Activated CD8-positive, alpha-beta memory T cell treated with anti-CD3 and anti-CD28 coated beads for 36 hours (primary cell): ENCODE results near the gene ERC2. TPM values are rescaled to one million over a fixed set of nuclear protein-coding genes. Genes with fewer than 3 reads are reported as not detected.

Experiments
- CTCF ChIA-PET: fragments of 350-600 bp; sonication (Branson Sonifier 250); formaldehyde crosslinking; loops from one replicate; lab custom pipeline; 2021; ENCODE audit warnings: antibody characterized with exemption; lab: Charles Lee
- POLR2A ChIA-PET: fragments of 350-600 bp; sonication (Branson Sonifier 250); formaldehyde crosslinking; loops from one replicate; lab custom pipeline; 2021; ENCODE audit warnings: antibody characterized with exemption; lab: Charles Lee
- total RNA-seq, 2 experiments: library from RNA; stranded (reverse); gene quantifications; one replicate each; pipeline ENCODE4 v1.2.3, GENCODE V29; 2021

The ERC2 gene
- total RNA-seq, 2 experiments from 2014 or later: not detected

DNA sequence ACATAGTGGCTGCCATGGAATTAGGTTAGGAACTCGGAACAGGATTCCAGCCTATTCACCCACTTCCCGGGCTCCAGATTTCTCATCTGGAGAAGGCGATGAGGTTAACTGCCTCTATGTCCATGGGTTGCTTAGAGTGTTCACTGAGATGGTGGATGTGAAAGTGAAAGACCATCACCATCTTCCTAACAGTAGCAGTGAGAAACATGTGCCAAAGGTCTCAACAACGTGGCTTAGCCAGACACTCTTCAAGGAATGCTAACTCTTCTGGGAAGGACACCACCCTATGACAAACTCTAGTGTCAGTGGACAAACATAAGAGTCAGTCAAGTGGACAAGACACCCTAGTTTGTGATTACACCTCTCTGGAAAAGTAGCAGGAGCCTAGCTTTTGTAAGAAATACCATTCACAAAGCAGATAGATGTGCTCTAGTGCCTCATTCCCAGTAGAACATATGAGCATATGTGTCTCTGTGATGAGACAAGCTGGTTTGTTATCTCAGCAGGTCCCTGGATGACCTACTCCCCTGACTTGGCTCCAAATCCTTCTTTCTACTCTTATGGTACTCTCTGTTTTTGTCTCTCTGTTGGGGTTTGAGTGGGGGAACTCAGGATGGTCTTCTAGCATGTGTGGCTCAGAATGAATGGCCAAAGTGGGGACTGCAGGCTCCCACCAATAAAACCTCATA, 770.9 kb downstream of the ERC2 start:
- POLR2A ChIA-PET: no interaction called here

DNA sequence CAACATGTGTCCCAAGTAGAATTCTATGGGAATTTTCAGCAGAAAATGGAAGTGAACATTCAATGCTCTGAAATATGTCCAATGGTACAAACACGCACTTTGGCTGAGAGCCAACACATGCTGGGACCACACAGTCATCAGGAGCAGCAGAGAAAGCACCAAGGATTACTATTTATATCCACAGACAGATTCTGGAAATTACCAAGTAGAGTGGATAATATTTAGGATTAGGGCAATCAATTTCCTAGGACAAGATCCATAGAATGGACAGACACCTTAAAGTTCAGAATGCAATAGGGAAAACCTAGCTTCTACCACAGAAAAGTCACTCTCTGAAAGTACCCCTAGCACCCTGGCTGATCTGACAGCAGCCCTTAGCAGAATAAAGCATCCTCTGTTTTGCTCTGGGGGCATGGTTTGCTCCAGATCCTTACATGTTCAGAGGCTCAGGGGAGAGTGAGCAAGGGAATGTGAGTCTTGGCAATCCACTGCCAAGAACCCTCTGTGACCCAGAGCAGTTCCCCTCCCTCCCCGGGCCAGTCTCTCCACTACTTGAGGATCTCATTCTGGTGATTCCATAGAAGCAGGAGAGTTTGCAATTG, 775.2 kb downstream of the ERC2 start:
- CTCF ChIA-PET: no interaction called here
- POLR2A ChIA-PET: no interaction called here

More for the DNA sequence above, 770.9 kb downstream of the ERC2 start:
- CTCF ChIA-PET: no interaction called here

GRCh38 chr3:55692295-55692956, 775.8 kb downstream of the ERC2 start:
- ChIA-PET CTCF (no interaction called here), POLR2A (no interaction called here)

- ChIA-PET POLR2A (no interaction called here), CTCF (no interaction called here)
Measured at GRCh38 chr3:55691141-55691540, 777.1 kb downstream of the ERC2 start.

GRCh38 chr3:55690726-55691125, 777.5 kb downstream of the ERC2 start:
- ChIA-PET CTCF (no interaction called here), POLR2A (no interaction called here)

- ChIA-PET CTCF (no interaction called here), POLR2A (no interaction called here)
Measured at GRCh38 chr3:55690177-55690576, 778.1 kb downstream of the ERC2 start.

GRCh38 chr3:55688154-55688553, 780.1 kb downstream of the ERC2 start:
- CTCF ChIA-PET: no interaction called here
- POLR2A ChIA-PET: no interaction called here

DNA sequence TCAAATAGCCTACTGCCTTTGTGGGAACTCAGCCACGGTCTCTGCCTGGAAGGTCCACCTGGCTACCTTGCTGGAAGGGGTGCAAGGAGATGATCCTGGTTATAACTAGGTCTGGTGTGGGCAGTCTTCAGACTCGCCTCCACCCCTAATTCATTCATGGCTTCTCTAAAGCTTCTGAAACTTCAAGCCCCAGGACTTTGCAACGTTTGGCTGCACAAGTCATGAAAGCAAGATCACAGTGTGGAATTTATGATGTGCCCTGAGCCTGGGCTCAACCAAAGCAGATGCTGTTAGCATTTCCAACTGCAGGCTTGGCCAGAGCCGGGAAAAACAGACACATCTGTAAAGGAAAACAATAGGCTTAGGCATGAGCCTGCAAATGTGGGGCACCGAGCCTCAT, 780.7 kb downstream of the ERC2 start:
- ChIA-PET CTCF (no interaction called here), POLR2A (no interaction called here)

DNA sequence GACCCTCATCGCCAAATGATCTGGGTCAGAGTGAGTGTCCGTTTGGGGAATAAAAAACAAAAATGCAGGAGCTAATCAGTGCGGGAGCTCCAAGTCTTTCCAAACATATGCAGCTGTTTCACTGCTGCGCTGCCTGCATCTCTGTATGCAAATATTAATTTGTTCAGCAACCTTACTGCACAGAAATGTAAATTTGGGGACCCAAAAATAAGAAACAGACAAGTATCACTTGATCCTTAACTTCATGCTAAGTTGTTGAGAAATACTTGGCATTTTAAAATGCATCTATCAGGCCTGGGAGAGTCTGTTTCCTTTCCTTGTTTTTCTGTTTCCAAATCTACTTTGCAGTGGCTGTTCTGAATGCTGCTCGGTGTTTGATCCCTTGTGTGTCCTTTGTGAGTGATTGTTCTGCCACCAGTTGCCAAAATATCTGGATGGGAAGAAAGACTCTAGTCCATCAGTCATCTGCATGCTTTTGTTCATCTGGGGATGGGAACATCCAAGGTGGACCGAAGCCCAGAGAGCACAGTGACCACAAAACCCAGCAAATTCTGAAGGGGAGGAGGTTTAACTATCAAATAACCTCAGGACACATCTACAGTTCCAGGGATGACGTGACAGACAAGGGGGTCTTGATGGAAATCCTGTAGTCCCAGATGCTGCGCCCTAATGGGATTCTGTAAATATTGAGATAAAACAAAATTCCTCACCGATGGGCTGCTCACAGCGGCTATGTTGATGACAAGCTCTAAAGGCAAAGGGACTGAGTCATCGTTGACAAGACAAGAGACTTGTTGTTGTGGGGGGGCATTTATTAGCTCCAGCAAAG, 781.6 kb downstream of the ERC2 start:
- POLR2A ChIA-PET: no interaction called here

GRCh38 chr3:55683666-55684270, 784.5 kb downstream of the ERC2 start:
- CTCF ChIA-PET: no interaction called here
- POLR2A ChIA-PET: no interaction called here

More for the DNA sequence above, 781.6 kb downstream of the ERC2 start:
- CTCF ChIA-PET: no interaction called here

- CTCF ChIA-PET: no interaction called here
- POLR2A ChIA-PET: no interaction called here
Measured at GRCh38 chr3:55682461-55682860, 785.8 kb downstream of the ERC2 start.

DNA sequence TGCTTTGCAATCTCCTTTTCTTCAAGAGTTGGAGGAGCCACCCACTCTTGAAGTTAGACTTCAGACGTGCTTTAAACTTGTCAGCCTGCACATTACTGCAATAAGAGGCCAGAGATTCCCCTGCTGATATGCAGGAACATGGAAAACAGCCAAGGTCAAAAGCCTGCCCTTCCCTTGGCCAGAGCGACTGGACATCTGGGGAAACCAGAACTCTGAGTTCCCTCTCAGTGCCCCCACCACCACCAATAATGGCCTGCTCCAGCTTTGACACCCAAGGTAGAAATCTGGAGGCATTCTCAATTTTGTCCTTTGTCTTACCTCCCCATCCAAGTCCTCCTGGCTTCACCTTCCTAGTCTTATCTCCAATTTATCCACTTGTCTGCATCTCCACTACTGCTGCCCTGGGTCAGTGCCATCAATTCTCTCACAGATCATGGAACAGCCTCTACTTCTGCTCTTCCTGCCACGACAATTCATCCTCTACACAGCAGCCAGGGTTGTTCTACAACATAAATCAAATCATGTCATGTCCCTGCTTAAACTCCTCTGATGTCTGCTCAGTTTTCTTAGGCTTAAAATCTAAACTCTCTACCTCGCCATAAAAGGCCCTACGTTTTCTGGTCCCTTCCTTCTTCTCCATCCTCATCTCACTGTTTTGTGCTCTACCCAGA, 789.6 kb downstream of the ERC2 start:
- CTCF ChIA-PET: no interaction called here
- POLR2A ChIA-PET: no interaction called here

GRCh38 chr3:55676643-55677042, 791.6 kb downstream of the ERC2 start:
- CTCF ChIA-PET: no interaction called here
- POLR2A ChIA-PET: no interaction called here

- POLR2A ChIA-PET: no interaction called here
- CTCF ChIA-PET: no interaction called here
Measured at GRCh38 chr3:55675478-55675877, 792.8 kb downstream of the ERC2 start.

- ChIA-PET POLR2A (no interaction called here), CTCF (no interaction called here)
Measured at GRCh38 chr3:55673764-55674163, 794.5 kb downstream of the ERC2 start.

DNA sequence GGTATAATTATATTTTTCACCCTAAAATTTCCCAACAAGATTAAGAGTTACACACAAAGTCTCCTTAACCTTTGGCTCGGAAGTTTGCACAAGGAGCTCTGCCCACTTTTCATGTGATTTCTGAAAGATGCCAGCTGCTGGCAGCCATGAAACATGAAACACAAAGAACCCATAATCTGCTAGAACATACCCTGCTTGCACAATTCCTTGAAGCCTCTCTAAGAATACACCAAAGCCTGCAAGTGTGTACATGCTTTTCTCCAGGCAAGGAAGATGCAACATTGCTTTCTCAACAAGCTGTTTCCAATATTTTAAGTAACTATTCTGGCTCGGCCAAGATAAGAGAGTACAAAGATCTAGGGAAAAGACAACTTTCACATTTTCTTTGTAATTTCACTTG, 799.1 kb downstream of the ERC2 start:
- CTCF ChIA-PET: no interaction called here

DNA sequence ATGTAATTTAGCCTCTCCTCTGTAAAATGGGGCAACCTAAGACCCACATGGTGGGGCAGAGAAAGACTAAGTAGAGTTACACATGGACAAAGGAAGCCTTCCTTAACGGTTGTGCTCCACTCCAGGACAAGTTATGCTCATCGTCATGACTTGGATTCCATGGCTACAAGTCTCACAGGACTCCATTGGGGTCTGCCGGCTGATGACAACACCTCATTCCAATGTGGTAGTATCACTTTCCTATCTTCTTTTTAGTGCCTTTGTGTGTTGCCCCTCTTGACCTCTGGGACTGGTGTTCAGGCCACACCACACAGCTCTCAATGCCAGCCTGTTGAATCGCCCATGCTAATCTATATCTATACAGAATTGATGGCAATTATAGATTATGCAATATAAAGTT, 799.9 kb downstream of the ERC2 start:
- CTCF ChIA-PET: no interaction called here

More for the DNA sequence above, 799.1 kb downstream of the ERC2 start:
- POLR2A ChIA-PET: no interaction called here

GRCh38 chr3:55664387-55664786, 803.9 kb downstream of the ERC2 start:
- CTCF ChIA-PET: no interaction called here
- POLR2A ChIA-PET: no interaction called here

More for the DNA sequence above, 799.9 kb downstream of the ERC2 start:
- POLR2A ChIA-PET: no interaction called here

DNA sequence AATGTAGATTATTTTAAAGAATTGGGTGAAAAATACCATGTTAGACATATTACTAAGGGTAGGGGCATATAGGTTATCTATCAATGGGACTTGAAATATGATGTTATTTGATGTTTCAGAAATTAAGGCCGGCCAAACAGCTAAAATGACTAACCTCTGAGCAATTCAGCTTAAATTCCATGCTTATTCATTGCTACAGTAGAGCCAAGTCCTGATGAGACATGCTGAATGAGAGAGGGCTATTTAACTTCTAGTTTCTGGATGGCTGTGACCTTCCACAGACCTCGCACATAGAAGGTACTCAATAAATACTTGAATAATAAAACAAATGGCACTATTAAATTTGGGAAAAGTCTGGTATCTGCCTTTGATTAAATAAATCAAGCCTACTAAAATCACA, 805.6 kb downstream of the ERC2 start:
- ChIA-PET CTCF (no interaction called here), POLR2A (no interaction called here)
